CD4-positive, alpha-beta T cell treated with Interleukin-15 for 1 hour (primary cell): Measurements from ENCODE around the gene TAOK3.

Source experiments
- DNase-seq: peaks from one replicate; pipeline ENCODE4 v3.0.0-alpha.2; 2020

TAOK3 gene

GRCh38 chr12:118334939-118335567 lies 37.7 kb downstream of the TAOK3 start:
- no peak for DNase-seq

GRCh38 chr12:118334241-118334640 lies 38.5 kb downstream of the TAOK3 start:
- DNase-seq = no peak

GRCh38 chr12:118332511-118332910 lies 40.2 kb downstream of the TAOK3 start:
- DNase-seq = no peak

DNA sequence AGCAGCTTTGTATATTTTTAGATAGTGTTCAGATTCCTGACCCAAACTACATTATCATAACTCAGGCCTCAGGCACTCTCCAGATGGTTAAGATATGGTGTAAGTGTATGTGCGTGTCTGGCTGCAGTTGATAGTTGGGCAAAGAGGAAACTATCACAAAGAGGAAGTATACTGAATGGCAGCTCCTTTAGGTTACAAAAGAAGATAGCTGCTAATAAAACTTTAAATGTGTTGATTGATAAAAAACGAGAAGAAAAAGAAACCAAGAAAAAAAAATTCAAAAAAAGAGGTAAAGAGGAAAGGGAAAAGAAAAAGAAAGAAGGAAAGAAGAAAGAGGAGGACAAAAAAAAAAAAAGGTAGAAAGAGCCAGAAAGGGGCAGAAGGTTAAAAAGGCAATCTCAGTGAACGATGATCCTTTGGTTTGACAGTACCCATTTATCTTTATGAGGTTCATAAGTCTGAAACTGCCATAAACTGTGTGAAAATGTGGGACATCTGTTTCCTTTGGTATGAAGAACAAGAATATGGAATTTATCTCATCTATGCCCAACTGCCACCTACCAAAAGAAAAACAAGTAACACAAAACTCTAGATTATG lies 42.2 kb downstream of the TAOK3 start:
- DNase-seq = no peak

GRCh38 chr12:118328486-118329330 lies 44.0 kb downstream of the TAOK3 start:
- no peak for DNase-seq

DNA sequence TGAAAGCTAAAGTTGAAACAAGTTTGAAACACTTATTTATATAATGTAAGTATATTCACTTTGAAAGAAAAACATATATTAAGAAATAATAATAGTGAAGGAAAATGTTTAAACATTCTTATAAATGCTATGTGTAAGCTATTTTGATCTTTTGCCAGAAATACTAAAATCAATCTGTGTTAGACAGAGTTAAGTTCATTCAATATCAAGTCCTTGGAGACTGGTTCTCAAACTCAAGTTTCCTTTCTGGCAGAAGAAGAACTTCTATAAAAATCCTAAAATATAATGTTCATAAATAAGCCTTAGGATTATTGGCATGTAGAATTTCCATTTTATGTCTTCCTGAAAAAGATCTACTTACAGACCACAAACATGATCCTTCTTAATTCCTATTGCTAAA lies 45.3 kb downstream of the TAOK3 start:
- DNase-seq = no peak

DNA sequence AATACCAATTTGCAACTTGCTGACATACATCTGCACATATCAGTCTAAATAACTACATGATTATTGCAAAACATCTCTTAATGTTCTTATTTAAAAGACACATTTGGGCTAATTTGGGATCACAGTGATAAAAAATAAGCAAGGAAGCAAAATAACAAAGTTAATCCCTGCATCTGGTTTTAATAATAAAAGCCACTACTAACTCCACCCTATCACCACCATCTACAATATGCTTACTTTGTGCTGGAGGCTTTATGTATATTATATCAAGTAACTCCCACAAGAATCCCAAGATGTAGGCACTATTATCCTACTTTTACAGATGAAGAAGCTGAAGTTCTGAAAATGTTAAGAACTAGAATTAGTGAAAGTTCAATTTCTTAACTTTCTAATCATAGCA lies 45.7 kb downstream of the TAOK3 start:
- no peak for DNase-seq

- DNase-seq = no peak
Measured at GRCh38 chr12:118325081-118325480, 47.6 kb downstream of the TAOK3 start.

DNA sequence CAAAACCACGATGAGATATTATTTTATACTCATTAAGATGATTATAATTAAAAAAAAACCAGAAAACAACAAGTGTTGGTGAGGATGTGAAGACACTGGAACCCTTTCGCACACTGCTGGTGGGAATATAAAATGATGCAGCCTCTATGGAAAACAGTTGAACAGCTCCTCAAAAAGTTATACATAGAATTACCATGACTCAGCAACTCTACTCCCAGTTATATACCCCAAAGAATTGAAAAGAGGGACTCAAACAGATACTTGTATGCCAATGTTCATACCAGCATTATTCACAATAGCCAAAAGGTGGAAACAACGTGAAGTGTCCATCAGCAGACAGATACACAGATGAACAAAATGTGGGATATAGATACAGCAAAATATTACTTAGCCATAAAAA lies 53.1 kb downstream of the TAOK3 start:
- DNase-seq = no peak

DNA sequence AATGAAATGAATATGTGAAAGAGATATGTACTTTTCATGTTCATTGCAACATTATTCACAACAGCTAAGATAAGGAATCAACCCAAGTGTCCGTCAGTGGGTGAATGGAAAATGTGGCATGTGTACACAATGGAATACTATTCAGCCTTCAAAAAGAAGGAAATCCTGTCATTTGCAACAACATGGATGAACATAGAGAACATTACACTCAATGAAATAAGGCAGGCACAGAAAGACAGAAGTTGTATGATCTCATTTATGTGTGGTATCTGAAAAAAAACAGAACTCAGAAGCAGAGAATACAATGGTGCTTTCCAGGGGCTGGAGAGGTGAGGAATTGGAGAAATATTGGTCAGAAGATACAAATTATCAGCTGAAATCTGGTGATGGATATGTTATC lies 54.0 kb downstream of the TAOK3 start:
- DNase-seq = no peak

- no peak for DNase-seq
Measured at GRCh38 chr12:118317729-118318128, 55.0 kb downstream of the TAOK3 start.

GRCh38 chr12:118315821-118316220 lies 56.9 kb downstream of the TAOK3 start:
- no peak for DNase-seq

- DNase-seq = no peak
Measured at GRCh38 chr12:118312578-118312977, 60.1 kb downstream of the TAOK3 start.

- no peak for DNase-seq
Measured at GRCh38 chr12:118311666-118312065, 61.0 kb downstream of the TAOK3 start.

DNA sequence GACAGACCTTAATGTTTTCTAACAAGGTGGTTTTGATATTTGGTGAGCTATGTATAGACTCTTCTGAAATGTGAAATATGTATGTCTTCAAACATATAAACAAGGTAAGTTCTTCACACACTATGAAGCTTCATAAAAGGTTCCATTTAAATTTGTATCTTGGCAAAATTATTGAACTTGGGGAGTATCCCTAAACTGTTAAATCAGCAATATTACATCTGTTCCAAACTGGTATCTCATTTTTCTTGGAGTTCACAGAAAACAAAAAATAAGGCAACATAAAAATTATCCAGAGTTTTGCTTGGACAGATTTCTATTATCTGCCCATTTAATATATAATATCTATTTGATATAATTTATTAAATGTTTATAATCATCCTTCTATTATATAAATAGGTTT lies 62.4 kb downstream of the TAOK3 start:
- no peak for DNase-seq

DNA sequence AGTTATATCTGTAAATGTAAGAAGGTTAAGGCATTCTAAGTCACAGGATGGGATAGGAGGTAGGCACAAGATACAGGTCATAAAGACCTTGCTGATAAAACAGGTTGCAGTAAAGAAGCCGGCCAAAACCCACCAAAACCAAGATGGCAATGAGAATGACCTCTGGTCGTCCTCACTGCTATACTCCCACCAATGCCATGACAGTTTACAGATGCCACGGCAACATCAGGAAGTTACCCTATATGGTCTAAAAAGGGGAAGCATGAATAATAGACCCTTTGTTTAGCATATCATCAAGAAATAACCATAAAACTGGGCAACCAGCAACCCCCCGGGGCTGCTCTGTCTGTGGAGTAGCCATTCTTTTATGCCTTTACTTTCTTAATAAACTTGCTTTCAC lies 64.7 kb downstream of the TAOK3 start:
- peak; percentile 45 for DNase-seq

GRCh38 chr12:118307069-118307954 lies 65.4 kb downstream of the TAOK3 start:
- DNase-seq = no peak

DNA sequence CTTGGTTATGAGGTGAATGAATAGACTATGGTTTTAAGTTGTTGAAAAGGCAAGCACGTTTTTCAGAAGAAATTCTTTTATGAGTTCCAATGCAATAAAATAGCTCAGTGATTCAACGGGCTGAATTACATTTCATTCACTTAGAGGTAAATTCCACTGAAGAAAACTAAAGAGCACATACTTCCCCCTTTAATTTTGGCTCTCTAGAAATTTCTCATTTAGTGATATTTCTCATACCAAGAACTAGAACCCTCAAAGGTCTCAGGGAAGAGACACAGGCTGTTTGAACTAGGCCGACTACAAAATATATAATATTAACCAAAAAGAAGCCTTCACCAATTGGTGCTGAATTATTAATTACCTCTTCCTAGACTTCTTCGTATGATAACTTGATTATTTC lies 68.6 kb downstream of the TAOK3 start:
- DNase-seq = no peak

- no peak for DNase-seq
Measured at GRCh38 chr12:118302053-118302452, 70.7 kb downstream of the TAOK3 start.

- no peak for DNase-seq
Measured at GRCh38 chr12:118299791-118300460, 72.8 kb downstream of the TAOK3 start.

DNA sequence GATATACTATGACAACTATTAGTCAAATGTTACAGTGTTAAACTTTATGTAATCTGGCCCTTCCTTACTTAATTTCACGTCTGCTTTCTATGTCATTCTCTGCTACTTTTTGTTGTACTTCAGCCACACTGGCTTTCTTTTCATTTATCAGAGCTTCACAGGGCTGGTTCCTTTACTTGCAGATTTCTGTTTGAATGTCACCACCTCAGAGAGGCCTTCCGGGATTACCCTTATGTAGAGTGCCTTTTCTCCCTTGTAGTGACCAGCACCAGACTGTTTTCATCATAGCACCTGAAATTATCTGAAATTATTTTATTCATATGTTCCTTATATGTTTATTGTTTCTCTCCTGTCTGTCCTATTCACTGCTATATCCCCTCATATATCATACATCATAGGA lies 75.4 kb downstream of the TAOK3 start:
- no peak for DNase-seq

- DNase-seq = no peak
Measured at GRCh38 chr12:118292836-118293235, 79.9 kb downstream of the TAOK3 start.

DNA sequence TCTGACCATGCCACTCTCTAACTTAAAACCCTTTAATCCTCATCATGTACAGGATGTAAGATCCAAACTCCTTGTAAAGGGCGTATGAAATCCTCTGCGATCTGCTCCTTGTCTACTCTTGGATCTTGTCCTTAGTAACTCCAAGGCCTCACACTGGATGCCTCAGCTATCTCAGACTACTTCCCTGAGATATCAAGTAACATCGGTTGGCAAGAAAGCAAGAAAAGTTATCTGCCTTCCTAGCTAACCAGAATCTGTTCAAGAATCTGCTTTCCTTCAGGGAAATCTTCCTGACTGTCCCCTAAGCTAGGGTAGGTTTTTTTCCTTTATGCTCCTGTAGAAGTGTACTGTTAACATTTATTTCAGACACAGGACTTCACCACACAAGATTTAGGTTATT lies 82.6 kb downstream of the TAOK3 start:
- DNase-seq = no peak
